GM18858 (cell line): Measurements from ENCODE around the gene KRTAP9-3.
"Not testable (repeated sequence)": the region's sequence is repeated elsewhere in the genome, so short reads cannot be mapped to it uniquely, and the experiment has no call there.

ENCODE experiments used
- ATAC-seq: cut with Tn5 transposase; IDR thresholded peaks from one replicate; pipeline ENCODE4 v1.9.1; 2021; ENCODE audit not compliant: unreplicated experiment

The KRTAP9-3 gene

GRCh38 chr17:41249637-41250240 lies 17.5 kb downstream of the KRTAP9-3 start, which contains the start of gene KRTAP9-4:
TSS of gene KRTAP9-4 (plus strand) at chr17:41249687. CDS start at chr17:41249721, 34 bp downstream.
- ATAC-seq, result not testable (repeated sequence)

GRCh38 chr17:41251261-41251660 lies 19.0 kb downstream of the KRTAP9-3 start:
- no peak for ATAC-seq

- no peak for ATAC-seq
Measured at GRCh38 chr17:41254861-41255260, 22.6 kb downstream of the KRTAP9-3 start.

GRCh38 chr17:41255381-41256290 lies 23.4 kb downstream of the KRTAP9-3 start, which contains the start of gene KRTAP9-9:
TSS of gene KRTAP9-9 (plus strand) at chr17:41255384.
- ATAC-seq, result not testable (repeated sequence)

- ATAC-seq, result no peak
Measured at GRCh38 chr17:41256291-41256685, 24.0 kb downstream of the KRTAP9-3 start.

- no peak for ATAC-seq
Measured at GRCh38 chr17:41258406-41258805, 26.2 kb downstream of the KRTAP9-3 start.

GRCh38 chr17:41263212-41263611 lies 31.0 kb downstream of the KRTAP9-3 start:
- ATAC-seq, result no peak

- no peak for ATAC-seq
Measured at GRCh38 chr17:41264599-41264998, 32.4 kb downstream of the KRTAP9-3 start.

- ATAC-seq, result no peak
Measured at GRCh38 chr17:41265078-41265477, 32.8 kb downstream of the KRTAP9-3 start, which contains the start of gene KRTAP9-6. TSS of gene KRTAP9-6 (plus strand) at chr17:41265378. CDS start at chr17:41265378, 0 bp downstream.

- ATAC-seq, result no peak
Measured at GRCh38 chr17:41267711-41268110, 35.5 kb downstream of the KRTAP9-3 start.

- not testable (repeated sequence) for ATAC-seq
Measured at GRCh38 chr17:41271323-41271722, 39.1 kb downstream of the KRTAP9-3 start.

- ATAC-seq, result no peak
Measured at GRCh38 chr17:41271858-41272257, 39.6 kb downstream of the KRTAP9-3 start.

GRCh38 chr17:41275648-41276190 lies 43.5 kb downstream of the KRTAP9-3 start, which contains the start of gene KRTAP9-7:
TSS of gene KRTAP9-7 (plus strand) at chr17:41275698. CDS start at chr17:41275698, 0 bp downstream.
- ATAC-seq, result not testable (repeated sequence)

- ATAC-seq, result no peak
Measured at GRCh38 chr17:41278176-41278955, 46.1 kb downstream of the KRTAP9-3 start.
